HG03558 (cell line): ENCODE results near the gene ASB2.

Experiments
- ATAC-seq: cut with Tn5 transposase; IDR thresholded peaks from one replicate; pipeline ENCODE4 v1.9.1; 2021; ENCODE audit warnings: moderate number of reproducible peaks; ENCODE audit not compliant: unreplicated experiment; ENCODE audit errors: extremely low read depth

Gene ASB2, protein sequence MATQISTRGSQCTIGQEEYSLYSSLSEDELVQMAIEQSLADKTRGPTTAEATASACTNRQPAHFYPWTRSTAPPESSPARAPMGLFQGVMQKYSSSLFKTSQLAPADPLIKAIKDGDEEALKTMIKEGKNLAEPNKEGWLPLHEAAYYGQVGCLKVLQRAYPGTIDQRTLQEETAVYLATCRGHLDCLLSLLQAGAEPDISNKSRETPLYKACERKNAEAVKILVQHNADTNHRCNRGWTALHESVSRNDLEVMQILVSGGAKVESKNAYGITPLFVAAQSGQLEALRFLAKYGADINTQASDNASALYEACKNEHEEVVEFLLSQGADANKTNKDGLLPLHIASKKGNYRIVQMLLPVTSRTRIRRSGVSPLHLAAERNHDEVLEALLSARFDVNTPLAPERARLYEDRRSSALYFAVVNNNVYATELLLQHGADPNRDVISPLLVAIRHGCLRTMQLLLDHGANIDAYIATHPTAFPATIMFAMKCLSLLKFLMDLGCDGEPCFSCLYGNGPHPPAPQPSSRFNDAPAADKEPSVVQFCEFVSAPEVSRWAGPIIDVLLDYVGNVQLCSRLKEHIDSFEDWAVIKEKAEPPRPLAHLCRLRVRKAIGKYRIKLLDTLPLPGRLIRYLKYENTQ

DNA sequence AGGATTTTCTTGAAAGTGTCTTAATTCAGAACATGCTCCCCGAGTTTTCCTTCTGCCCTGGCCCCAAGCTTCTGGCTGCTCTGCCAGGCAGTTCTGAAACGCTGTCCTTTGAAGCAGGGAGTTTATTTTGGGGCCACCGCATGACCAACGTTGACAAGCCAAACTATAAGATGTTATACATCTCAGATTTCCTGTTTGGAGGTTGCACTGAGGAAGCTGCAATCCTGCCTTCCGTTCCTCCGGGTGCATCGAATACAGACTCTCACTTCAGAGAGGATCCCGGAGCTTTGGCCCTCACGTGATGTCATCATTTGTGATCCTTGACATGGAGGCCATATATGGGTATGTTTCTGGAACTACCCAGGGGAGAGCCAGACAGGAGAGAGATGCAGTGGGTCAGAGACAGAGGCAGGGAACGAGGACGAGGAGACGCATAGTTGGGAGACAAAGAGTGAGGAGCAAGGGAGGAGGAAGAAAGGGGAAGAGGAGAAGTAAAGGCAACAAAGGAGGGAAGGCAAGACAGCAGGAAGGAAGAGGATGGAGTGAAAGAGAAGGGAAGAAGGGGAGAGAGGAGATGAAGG lies at the start of gene ASB2:
Gene ASB2 (minus strand): TSS at position 94 of the 581 bp plus-strand sequence. CDS start 12,031 bp downstream, outside the sequence.
- ATAC-seq, result no peak

DNA sequence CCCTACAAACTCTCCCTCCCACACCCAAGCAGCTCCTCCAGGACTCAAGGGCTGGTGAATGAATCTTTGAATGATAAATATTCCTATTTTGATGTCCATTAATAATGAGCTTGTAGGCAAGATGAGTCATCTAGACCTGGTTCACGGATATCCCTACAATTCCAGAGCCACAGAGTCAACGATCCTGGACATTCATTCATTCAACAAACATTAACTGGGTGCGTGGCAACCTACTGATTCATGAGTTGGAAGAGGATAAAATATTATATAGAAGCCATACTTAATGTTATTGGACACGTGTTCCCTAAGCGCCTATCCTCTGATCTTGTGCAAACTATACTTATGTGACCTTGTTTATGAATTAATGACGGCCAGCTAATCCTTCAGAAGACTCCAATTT lies 49.4 kb upstream of the ASB2 start:
- no peak for ATAC-seq

DNA sequence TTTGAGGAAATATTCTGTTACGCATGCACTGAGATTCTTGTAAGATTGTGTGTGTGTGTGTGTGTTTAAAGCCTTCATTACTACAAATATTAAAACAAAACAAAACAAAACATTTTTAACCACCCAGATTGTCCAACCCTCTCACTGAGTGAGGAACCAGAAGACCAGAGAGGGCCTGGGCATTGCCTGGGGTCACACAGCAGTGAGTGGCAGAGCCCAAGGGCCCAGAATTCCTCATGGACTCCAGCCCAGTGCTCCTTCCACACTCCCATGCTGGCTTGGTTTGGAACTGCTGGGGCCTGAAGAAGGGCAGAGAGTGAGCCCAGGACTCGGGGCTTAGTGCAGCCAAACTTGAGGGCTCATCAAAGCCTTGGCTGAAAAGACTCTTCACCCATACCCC lies 48.2 kb upstream of the ASB2 start:
- no peak for ATAC-seq

DNA sequence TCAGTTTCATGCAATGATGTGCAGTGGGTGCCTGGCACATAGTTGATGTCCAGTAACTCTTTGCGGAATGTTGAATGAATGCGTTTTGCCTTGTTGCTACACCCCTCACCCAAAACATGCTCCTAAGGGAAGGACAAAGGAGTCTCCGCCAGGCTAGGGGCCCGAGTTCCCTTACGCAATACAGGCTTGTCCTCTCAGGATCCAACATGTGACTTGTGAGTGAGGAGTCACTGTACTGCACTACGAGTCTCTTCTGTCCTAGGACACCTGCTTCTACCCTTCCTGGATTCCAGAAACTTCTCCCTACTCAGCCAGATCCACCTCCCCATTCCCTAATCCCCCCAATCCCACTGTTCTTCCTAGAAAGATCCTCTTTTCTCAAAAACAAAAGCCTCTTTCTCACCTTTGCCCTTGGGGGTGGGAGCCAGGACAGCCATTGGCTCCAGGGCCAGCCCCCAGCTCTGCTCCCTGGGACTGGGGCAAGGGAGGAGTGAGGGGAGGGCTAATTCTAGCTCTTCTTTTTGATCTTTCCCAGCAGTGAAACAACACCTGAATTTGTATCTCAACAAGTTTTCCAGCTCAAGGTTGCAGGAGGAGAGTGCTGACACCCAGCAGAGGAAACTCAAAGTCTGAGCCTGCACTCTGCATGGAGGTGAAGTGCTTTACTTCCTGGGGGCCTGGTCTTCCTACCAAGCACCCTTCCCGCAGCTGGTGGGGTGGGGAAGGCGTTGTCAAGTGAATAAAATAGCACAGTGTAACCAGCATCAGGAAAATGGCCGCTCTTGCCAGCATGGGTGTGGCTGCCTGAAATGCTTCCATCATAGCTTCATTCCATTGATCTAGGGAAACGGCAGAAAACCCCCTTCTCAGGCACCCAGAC lies 46.4 kb upstream of the ASB2 start:
- no peak for ATAC-seq

DNA sequence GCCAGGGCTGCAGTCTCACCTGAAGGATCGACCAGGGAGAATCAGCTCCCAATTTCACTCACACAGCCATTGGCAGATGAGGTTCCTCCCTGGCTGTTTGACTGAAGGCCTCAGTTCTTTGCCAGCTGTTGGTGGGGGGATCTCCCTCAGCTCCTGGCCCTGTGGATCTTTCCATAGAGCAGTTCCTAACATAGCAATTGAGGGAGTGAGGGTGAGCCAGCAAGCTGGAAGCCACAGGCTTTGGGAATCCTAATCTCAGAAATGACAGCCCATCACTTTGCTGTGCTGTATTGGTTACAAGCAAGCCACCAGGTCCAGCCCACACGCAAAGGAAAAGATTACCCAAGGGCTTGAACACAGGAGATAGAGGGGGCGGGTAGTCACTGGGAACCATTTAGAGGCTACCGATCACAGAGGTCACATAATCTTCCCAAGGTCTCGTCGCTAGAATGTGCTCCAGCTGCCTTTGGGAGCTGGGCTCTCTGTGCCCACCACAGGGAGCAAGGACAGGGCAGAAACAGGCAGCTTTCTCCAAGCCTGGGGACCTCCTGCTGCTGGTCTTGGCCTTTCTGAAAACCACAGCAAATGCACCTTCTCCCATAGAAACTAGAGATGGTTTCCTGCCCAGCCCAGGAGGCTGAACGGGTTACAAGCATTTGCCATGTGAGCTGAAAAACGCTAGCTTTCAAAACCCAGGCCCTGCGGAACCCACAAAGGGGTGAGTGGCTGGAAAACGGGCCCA lies 45.2 kb upstream of the ASB2 start:
- ATAC-seq, result no peak

DNA sequence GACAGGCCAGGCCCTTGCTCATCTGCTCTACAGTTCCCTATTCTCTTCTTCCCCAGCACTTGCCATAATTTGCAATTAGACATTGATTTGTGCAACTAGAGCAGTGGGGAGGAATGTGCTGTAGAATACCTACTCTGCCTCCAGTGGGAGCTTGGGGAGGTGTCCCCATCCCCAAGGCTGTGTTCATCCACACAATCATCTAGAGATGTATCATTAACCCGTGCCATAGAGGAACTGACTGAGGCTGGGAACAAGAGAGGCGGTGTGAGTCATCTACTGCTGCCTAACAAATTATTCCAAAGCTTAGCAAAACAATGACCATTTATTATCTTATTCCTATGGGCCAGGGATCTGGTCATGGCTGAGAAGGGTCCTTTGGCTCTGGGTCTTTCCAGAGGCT lies 44.6 kb upstream of the ASB2 start:
- ATAC-seq, result no peak

DNA sequence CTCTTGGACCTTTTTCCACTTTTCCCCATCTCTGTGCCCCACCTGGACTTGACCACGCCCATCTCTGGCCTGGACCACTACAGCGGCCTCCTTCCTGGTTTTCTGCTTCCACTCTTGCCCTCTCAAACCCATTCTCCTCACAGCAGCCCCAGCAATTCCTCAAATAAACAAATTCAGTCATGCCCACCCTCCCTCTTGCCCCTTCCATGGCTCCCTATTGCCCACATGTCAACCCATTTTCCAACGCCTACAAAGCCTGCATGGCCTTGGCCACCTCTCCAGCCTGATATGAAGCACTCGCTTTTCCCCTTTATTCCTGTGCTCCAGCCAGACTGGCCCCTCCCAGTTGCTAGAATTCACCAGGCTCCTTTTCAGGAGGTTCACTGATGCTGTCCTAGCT lies 43.9 kb upstream of the ASB2 start:
- ATAC-seq, result no peak

DNA sequence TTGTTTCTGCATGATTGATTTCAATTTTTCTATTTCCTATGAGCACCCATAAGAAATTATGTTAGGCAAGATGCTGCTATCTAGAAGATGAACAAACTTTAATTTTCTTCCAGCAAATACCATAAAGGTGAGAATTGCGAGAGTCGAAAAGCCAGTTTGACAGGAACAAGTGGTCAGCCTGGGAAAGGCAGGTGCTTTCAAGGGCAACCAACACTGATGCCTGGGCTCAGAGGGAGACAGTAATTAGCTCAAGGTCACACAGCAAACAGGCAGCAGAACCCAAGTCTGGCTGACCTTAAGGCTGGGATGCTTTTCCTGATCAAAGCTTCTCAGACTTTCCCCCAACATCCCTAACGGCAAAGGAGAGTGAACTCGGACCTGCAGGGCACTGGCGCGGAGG lies 43.0 kb upstream of the ASB2 start:
- ATAC-seq, result no peak

DNA sequence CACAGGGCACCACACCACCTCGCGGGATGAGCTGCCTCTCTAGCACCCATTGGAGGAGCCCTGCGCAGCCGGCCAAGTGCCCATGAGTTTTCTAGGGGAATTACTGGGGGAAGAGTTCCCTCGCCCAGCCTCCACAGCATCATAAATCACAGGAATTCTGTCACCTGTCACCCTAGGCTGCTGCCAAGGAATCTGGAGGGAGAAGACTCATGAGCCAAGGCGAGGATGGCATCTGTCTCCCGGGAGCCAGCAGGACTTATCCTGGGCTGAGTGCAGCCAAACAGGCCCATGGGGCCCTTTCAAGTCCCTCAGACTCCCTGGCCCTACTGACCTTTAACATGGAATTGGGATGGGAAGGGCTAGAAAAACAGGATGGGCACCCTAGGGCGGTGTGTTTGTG lies 41.9 kb upstream of the ASB2 start:
- ATAC-seq, result no peak

DNA sequence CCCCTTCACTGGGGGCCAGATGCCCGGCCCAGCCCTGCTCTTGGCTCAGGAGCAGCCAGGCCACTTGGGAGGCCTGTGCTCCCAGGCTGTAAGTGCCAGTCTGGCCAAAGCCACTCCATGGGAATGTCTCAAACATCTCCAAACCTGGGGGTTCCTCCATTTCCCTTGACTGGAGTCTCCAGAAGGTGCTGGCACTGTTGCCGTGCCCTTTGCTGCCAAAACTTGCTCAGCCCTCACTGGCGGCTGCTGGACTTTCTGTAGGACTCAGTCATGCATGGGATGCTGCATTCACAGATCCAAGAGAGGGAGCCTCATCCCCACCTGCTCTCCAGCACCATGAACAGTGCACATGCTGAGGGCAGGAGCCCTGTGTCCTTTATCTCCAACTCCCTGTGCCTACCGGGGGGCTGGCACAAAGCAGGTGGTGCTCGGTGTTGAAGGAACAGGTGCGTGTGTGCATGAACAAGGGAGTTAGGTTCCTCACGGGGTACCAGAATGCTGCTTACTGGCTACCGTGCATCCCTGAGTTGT lies 40.1 kb upstream of the ASB2 start:
- no peak for ATAC-seq

DNA sequence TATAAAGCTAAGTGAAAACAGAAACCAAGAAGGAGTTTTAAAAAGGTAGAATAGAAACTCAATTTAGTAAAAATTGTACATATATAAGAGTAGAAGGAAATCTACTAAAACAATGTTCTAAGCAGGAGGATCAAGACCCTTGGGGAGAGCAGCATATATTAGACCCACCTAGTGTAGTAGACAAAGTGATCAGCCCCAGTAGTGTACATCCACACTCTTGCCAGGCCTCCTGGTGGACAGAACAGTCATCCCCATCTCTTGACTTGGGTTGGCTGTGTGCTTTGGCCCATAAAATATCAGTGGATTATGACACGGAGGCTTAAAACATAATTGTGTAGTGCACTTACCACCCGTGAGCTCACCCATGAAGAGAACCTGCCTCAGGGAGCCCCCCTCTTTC lies 38.9 kb upstream of the ASB2 start:
- ATAC-seq, result no peak

DNA sequence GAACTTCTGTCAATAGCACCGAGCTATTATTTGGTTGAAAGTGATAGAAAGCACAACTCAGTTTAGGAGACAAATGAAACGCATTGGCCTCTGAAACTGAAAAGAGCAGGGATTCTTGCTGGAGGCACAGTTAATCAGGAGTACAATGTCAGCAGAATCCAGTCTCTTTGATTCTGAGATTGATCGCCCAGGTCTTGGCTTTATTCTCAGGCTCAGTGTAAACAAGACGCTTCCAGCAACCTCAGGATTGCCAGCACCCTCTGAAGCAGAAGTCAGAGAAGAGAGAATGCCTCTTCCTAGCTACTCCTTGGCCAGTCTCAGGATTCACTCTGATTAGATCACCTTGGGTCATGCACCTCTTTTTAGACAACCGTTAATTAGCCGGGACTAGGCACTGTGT lies 38.0 kb upstream of the ASB2 start:
- ATAC-seq, result no peak

DNA sequence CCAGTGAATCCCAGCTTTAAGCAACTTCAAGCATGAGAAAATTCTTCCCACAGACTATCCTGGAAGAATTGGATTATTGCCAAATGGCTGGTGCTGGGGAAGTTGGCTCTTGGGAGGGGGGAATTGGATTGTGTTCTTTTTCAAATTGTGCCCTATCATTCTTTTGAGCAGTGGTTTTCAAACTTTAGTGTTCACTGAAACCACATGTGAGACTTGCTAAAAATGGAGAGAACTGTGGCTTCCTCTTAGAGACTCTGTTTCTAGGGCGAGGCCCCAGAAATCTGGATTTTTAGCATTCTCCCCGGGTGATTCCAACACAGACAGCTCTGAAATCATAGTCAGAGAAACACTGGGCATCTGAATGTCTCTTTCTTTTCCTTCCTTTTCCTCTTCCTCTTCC lies 35.4 kb upstream of the ASB2 start:
- ATAC-seq, result no peak

DNA sequence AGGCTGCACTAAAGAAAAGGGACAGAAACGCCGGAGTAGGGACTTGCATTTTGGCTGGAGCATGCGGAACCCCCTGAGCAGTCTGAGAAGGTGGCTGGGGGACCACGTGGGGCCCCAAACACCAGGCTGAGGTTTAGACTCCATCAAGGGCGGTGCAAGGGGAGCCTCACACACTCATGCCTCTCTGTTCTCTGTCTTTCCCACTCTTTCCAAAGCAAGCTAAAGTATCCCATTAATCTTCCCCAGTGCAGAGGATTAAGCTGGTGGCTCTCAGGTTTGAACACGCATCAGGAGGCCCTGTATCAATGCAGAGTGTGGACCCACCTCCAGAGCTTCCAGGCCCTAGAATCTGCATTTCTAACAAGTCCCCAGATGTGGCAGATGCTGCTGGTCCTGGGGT lies 34.3 kb upstream of the ASB2 start:
- no peak for ATAC-seq

DNA sequence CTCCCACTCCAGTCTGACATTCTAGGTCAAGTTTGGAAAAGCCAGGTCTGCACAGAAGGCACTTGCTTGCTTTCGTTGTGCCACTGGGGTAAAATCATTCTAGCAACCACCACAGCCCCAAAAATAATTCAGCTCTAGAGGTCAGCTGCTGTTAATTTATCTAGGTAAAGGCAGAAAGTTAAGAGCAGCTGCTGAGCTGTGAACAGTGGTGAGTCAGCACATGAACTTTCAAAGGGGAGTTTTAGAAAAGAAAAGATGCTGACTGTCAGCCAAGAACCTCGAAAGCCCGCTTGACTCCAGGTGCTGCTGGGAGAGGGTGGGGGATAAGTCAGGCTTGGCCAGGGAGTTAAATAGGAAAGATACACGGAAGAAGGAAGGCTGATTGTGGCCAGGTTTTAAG lies 33.4 kb upstream of the ASB2 start:
- no peak for ATAC-seq

DNA sequence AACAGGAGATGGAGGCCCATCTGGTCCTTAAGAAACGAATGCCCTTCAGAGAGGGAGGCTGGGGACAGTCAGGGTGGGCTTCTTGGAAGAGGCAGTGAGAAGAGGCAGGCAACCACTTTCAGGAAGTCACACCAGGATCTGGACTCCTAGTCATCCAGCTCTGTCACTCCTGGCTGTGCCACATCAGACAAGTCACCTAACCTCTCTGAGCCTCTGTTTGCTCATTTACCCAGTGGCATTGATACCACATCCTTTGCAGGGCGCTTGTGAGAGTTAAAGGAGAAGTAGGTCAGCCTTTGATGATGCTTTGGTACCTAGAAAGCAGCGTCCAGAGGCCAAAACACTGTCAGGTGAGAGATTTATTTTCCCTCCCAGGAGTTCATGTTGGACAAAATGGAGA lies 31.9 kb upstream of the ASB2 start:
- no peak for ATAC-seq

DNA sequence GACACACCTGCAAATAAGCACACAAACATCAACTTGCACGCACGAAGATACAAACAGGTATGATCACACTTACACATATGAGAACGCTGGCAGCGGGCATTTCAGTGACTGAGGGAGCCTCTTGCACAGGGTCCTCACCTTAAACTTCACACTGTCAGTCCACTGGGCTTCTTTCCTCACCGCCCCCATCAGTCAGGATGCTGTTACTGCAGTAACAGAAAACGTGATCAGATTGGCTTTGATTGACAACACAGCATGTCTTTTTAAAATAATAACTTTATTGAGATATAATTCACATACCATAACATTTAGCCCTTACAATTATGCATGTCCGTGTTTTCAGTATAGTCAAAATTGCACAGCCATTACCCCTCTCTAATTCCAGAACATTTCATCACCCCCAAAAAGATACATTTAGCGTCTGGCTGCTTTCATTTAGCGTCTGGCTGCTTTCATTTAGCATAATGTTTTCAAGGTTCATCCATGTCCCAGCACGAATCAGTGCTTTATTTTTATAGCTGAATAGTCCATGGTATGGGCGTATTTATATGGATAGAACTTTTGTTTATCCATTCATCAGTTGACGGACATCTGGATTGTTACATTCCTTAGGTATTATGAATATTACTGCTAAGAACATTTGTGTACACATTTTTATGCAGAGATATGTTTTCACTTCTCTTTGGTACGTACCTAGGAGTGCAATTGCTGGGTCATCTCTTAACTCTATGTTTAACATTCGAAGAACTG lies 29.1 kb upstream of the ASB2 start:
- ATAC-seq, result no peak

DNA sequence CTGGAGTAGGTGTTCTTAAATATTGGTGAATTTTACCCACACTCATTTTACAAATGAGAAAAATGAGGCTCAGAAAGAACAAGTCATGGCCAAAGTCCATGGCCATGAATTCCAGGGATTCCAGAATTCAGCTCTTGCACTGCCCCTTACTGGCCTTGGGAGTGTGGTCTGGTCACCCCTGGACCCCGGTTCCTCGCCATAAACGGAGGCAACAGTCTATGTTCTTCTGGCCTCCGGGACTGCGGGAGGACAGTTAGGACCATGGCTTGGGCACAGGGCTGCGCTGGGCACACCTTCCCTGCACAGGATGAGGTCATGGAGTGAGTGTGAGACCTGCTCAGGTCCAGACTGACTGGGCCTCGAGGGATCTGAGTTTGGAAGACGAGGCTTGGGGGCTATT lies 27.6 kb upstream of the ASB2 start:
- ATAC-seq, result no peak

DNA sequence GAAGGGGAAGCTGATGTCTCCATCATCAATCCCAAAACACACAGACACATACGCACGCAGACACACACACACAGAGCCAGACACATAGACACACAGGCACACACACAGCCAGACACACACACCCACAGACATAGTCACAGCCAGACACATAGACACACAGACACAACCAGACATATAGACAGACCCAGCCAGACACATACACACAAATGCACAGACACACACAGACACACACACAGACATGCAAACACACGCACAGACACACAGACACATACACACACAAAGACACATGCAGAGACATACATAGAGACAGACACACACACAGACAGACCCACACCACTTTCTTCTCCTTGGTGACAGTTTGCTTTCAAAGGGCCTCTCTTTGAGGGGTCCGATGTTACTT lies 27.0 kb upstream of the ASB2 start:
- no peak for ATAC-seq
